ENCODE results near the gene HOXC12.

The HOXC12 gene, protein sequence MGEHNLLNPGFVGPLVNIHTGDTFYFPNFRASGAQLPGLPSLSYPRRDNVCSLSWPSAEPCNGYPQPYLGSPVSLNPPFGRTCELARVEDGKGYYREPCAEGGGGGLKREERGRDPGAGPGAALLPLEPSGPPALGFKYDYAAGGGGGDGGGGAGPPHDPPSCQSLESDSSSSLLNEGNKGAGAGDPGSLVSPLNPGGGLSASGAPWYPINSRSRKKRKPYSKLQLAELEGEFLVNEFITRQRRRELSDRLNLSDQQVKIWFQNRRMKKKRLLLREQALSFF

GRCh38 chr12:53954694-53955035, at the start of gene HOXC12:
Gene HOXC12, plus strand, starts transcription at chr12:53954903. Its CDS starts 27 bp downstream, at chr12:53954930.
- H3K36me3 ChIP-seq (replicated peaks) = no peaks in the 10 kb centered on the region
- H3K27me3 ChIP-seq (ENCODE audit: low read depth) = peaks cover 19% of the 10 kb centered on the region
- no peak within 1 kb of the TSS for H3K4me3 ChIP-seq
- in situ Hi-C loops (cut with MboI; ENCODE audit: low sequenced_read_pairs) = no loop called here
- H3K9me3 ChIP-seq = no peaks in the 10 kb centered on the region
- DNase-seq (ENCODE audit: low spot score in 2 of 2) = no peak
- peaks cover 8% of the 10 kb centered on the region for H3K4me1 ChIP-seq

GRCh38 chr12:53907103-53907502, 47.6 kb upstream of the HOXC12 start:
- Histone ChIP-seq H3K4me1 (no peaks in the 10 kb centered on the region), H3K36me3 (replicated peaks) (no peaks in the 10 kb centered on the region), H3K9me3 (no peaks in the 10 kb centered on the region), H3K4me3 (no peak overlapping the region), H3K27me3 (ENCODE audit: low read depth) (peaks cover 36% of the 10 kb centered on the region)
- DNase-seq (ENCODE audit: low spot score in 2 of 2) = no peak
- in situ Hi-C loops (cut with MboI; ENCODE audit: low sequenced_read_pairs) = no loop called here

GRCh38 chr12:53916788-53917655, 37.7 kb upstream of the HOXC12 start:
- DNase-seq (ENCODE audit: low spot score in 2 of 2) = no peak
- no peaks in the 10 kb centered on the region for H3K9me3 ChIP-seq
- in situ Hi-C loops (cut with MboI; ENCODE audit: low sequenced_read_pairs) = no loop called here
- H3K27me3 ChIP-seq (ENCODE audit: low read depth) = peaks cover 64% of the 10 kb centered on the region
- no peaks in the 10 kb centered on the region for H3K4me1 ChIP-seq
- H3K4me3 ChIP-seq = no peak overlapping the region
- H3K36me3 ChIP-seq (replicated peaks) = no peaks in the 10 kb centered on the region

DNA sequence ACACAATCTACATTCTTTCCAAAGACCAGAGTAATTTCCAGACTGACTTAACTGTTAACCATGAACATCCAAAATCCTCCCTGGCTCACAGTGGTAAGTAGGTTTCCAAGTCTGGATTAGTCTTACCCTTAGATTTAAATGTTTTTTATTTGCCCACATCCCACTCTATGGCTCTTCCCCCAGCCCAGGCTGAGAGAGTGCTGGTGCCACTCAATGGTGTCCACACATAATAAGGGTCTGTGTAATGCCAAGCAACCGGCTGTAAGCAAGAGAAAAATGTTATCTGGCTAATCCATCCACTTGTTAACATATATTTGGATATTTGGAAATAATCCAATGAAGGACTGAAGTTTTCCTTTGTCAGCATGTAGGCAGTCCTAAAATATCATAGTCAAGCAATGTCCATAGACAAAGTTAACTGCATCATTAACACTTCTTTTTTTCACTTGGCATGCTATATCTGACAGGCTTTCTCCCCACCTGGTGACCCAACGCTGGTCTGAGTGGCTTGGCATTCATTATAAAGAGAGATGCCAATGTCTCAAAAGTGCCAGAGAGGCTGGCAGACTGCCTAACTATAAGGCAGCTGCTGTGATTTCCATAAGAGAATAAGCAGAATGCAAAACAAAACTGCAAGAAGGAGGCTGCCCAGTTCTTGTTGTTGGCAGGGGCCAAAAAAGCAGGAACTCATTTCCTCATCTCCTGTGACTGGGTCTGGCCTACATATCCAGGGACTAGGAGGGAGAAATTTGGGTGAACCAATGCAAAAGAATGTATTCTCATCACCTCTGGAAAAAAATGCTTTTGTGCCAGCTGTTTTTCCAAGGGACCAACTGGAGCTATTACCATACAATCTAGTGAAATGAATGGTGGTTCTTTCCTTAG, 29.9 kb upstream of the HOXC12 start:
- in situ Hi-C loops (cut with MboI; ENCODE audit: low sequenced_read_pairs) = no loop called here
- Histone ChIP-seq H3K36me3 (replicated peaks) (no peaks in the 10 kb centered on the region), H3K9me3 (no peaks in the 10 kb centered on the region), H3K4me3 (no peak overlapping the region), H3K4me1 (no peaks in the 10 kb centered on the region), H3K27me3 (ENCODE audit: low read depth) (peaks cover 88% of the 10 kb centered on the region)
- DNase-seq (ENCODE audit: low spot score in 2 of 2) = no peak

GRCh38 chr12:53927220-53928029, 27.3 kb upstream of the HOXC12 start:
- DNase-seq (ENCODE audit: low spot score in 2 of 2) = no peak
- Histone ChIP-seq H3K9me3 (no peaks in the 10 kb centered on the region), H3K27me3 (ENCODE audit: low read depth) (peaks cover 96% of the 10 kb centered on the region), H3K4me3 (no peak overlapping the region), H3K36me3 (replicated peaks) (no peaks in the 10 kb centered on the region), H3K4me1 (no peaks in the 10 kb centered on the region)
- in situ Hi-C loops (cut with MboI; ENCODE audit: low sequenced_read_pairs) = no loop called here

DNA sequence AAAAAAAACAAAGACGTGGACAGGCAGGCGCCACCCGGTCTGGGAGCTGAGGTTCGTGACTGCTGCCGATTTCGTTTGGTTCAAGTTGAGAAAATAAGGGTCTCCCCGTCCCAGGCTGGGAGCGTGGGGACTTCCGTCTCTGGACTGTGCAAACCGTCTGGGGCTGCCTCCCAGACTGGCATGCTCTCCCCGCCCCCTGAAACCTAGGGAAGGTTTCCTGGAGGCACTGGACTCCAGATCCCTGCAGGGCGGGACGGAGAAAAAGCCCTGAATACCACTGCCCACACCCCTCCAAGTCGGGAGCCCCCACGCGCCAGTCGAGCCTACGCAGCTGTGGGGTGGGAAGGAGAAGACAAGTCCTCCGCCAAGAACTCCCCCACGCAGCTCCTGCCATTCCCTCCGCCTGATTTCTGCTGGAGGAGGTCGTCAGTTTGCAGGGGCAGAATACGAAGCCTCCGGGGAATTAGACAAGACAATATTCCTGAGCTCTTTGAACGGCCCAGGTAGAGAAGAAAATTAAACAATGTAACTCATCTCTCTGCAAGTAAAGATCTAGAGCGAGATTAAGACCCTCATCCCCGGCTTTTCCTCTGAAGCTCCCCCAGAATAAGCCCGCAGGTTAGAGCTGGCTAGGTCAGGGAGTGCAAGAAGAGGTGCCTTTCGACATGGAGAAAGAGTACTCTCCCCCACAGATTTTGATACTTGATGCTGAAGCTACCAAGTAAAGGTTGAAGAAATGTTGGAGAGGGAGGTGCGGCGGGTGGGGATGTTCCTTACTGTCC, 26.5 kb upstream of the HOXC12 start:
- in situ Hi-C loops (cut with MboI; ENCODE audit: low sequenced_read_pairs) = no loop called here
- Histone ChIP-seq H3K27me3 (ENCODE audit: low read depth) (peaks cover 89% of the 10 kb centered on the region), H3K36me3 (replicated peaks) (no peaks in the 10 kb centered on the region), H3K4me3 (no peak overlapping the region), H3K4me1 (no peaks in the 10 kb centered on the region), H3K9me3 (no peaks in the 10 kb centered on the region)
- DNase-seq (ENCODE audit: low spot score in 2 of 2) = no peak

GRCh38 chr12:53929527-53929926, 25.2 kb upstream of the HOXC12 start:
- no peak overlapping the region for H3K4me3 ChIP-seq
- H3K27me3 ChIP-seq (ENCODE audit: low read depth) = peaks cover 82% of the 10 kb centered on the region

GRCh38 chr12:53930591-53931255, 24.0 kb upstream of the HOXC12 start:
- in situ Hi-C loops (cut with MboI; ENCODE audit: low sequenced_read_pairs) = no loop called here
- Histone ChIP-seq H3K27me3 (ENCODE audit: low read depth) (peaks cover 79% of the 10 kb centered on the region), H3K9me3 (no peaks in the 10 kb centered on the region), H3K4me1 (0 out of 2 replicates have a peak, but pooled peaks cover 2% of the 10 kb centered on the region), H3K4me3 (no peak overlapping the region), H3K36me3 (replicated peaks) (no peaks in the 10 kb centered on the region)
- no peak for DNase-seq (ENCODE audit: low spot score in 2 of 2)

More at GRCh38 chr12:53929527-53929926, 25.2 kb upstream of the HOXC12 start:
- Histone ChIP-seq H3K9me3 (no peaks in the 10 kb centered on the region), H3K4me1 (no peaks in the 10 kb centered on the region), H3K36me3 (replicated peaks) (no peaks in the 10 kb centered on the region)
- in situ Hi-C loops (cut with MboI; ENCODE audit: low sequenced_read_pairs) = no loop called here
- DNase-seq (ENCODE audit: low spot score in 2 of 2) = no peak

DNA sequence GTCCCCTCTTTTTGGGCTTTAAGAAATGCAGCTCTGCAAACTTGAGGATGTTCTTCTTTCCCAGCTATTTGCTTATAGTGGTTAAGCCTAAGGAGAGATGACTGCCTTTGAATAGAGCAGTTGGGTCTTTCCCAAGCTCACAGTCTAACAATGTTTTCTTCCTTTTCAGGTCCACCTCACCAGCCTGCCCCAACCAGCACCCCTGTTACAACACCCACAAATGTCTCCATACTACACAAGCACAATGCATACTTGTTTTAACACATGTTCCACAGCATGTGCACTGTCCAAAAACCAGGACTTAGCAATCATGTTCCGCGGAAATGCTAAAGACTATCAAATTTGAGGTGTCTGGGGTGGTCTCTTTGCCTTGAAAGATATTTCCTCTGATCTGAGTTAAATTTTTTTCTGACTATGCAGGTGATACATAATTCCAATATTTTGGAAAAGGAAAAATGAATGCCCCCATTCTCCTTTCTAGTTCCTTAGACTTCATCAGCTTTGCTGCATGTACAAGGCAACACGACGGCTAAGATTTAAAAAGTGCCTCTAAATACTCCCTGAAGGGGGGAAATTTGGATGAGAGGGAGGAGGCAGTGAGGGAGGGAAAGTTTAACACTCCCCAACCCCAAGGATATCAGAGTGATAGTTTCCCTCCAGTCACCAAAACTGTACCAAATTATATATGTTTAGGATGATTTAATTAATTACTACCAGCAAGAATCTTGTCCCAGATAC, 22.7 kb upstream of the HOXC12 start:
- in situ Hi-C loops (cut with MboI; ENCODE audit: low sequenced_read_pairs) = no loop called here

DNA sequence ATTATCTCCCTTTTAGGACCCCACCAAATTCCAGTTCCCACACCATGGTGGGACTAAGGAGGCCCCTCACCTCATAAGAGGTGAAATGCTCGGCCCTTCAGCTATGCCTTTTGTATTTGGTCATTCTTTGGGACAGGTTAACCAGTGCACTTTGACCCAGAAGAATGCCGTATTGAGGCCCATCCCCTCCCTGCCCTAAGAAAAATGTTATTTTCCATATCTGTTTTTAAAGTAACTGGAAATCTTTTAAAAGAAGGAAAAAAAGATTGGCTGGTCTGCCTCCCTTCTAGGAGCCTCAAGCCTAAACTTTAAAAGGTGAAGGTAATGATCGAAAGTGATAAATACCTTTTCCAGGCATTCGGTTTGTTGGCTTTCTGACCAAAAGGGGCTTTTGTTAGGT, 21.8 kb upstream of the HOXC12 start:
- Histone ChIP-seq H3K4me1 (peaks cover 3% of the 10 kb centered on the region), H3K27me3 (ENCODE audit: low read depth) (peaks cover 61% of the 10 kb centered on the region), H3K4me3 (no peak overlapping the region), H3K9me3 (no peaks in the 10 kb centered on the region), H3K36me3 (replicated peaks) (no peaks in the 10 kb centered on the region)
- in situ Hi-C loops (cut with MboI; ENCODE audit: low sequenced_read_pairs) = no loop called here
- DNase-seq (ENCODE audit: low spot score in 2 of 2) = no peak

More for the DNA sequence above, 22.7 kb upstream of the HOXC12 start:
- no peak overlapping the region for H3K4me3 ChIP-seq
- H3K9me3 ChIP-seq = no peaks in the 10 kb centered on the region
- no peak for DNase-seq (ENCODE audit: low spot score in 2 of 2)
- H3K4me1 ChIP-seq = 0 out of 2 replicates have a peak, but pooled peaks cover 2% of the 10 kb centered on the region
- H3K36me3 ChIP-seq (replicated peaks) = no peaks in the 10 kb centered on the region
- H3K27me3 ChIP-seq (ENCODE audit: low read depth) = peaks cover 69% of the 10 kb centered on the region

DNA sequence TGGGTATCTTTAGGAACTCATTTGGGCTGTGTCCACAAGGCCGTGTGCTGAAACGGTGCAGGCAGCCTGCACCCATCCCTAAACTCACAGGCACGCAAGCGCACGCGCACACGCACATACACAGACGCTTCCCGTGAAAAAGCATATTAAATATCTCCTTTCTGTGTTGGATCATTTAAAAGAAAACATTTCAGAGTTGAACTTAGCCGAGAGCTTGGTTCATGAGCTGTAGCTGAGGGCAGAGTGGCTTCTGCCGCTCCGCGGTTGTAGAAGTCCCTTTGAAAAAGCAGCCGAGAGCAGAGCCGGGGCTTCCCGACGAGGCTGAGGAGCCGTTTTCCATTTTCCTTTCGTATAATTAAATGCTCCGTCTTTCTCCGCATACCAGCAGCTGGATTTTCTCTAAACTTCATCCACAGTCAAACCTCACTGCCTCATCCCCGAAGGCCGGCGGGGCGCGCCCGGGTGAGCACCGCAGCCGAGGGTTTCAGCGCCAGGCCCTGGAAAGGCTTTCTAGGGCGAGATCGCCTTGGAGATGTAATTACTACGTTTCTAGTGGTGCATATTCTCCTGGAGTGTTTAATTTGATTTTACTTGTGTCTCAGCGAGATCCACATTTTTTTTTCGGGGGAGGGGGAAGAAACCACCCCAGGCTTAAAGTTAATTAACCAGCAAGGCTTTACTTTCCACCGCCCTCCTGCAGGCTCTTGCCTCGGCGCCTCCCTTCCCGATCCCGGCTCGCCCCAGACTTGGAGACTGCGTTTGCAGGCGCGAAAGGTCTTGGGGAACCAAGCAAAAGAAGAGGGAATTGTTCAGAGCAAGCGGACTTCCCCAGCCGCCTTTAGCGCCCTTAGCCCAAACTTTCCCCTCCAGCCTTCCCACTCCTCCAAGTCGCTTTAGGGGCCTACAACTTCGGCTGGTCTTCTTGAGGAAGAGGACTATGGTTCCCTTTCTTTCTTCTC, 19.0 kb upstream of the HOXC12 start:
- Histone ChIP-seq H3K4me1 (peaks cover 12% of the 10 kb centered on the region), H3K36me3 (replicated peaks) (no peaks in the 10 kb centered on the region), H3K9me3 (no peaks in the 10 kb centered on the region), H3K27me3 (ENCODE audit: low read depth) (peaks cover 36% of the 10 kb centered on the region), H3K4me3 (no peak overlapping the region)
- no peak for DNase-seq (ENCODE audit: low spot score in 2 of 2)
- in situ Hi-C loops (cut with MboI; ENCODE audit: low sequenced_read_pairs) = no loop called here
